IPS DF 4.7 (cell line): ENCODE results near the gene KRTAP5-6.

ENCODE experiments used
- DNase-seq: peaks from one replicate; pipeline ENCODE4 v3.0.0-alpha.2; 2013; ENCODE audit warnings: low spot score; ENCODE audit errors: extremely low read depth

Gene KRTAP5-6

DNA sequence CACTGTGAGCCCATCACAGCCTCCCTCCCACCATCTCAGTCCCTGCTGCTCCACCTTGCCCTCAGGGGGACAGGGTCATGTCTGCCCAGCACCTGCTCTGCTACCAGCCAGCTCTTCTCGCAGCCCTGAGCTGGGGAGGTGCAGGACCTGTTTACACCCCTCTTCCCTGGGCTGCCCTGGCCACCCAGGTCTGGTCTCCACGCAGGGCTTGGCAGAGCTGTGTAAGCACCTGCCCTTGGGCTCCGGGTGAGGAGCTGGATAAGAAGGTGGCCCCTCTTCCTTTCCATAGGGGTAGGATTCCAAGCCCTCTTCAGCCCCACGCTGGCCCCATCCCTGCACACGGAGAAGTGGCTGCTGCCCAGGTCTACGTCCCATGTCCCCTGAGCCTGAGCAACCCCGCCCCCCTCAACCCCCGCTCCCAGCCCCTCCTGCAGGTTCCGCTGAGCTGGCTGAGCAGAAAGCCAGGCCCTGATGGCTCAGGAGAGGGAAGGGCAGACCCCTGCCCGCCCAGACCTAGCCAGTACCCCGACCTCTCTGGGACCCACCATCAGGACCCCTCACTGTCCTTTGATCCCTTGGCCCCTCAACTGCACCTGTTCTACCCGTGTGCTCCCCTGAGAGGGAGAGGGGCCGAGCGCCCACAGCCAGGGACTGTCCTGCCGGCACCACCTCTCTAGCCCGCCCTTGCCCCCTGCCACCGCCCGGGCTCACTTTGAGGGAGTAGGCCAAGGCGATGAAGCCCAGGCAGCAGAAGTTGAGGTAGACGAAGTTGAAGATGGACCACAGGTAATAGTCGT is 50.2 kb downstream of the KRTAP5-6 start:
- DNase-seq: no peak
